Measurements from ENCODE around the gene RCC2.
"Not testable (repeated sequence)": the region's sequence is repeated elsewhere in the genome, so short reads cannot be mapped to it uniquely, and the experiment has no call there.

The RCC2 gene

DNA sequence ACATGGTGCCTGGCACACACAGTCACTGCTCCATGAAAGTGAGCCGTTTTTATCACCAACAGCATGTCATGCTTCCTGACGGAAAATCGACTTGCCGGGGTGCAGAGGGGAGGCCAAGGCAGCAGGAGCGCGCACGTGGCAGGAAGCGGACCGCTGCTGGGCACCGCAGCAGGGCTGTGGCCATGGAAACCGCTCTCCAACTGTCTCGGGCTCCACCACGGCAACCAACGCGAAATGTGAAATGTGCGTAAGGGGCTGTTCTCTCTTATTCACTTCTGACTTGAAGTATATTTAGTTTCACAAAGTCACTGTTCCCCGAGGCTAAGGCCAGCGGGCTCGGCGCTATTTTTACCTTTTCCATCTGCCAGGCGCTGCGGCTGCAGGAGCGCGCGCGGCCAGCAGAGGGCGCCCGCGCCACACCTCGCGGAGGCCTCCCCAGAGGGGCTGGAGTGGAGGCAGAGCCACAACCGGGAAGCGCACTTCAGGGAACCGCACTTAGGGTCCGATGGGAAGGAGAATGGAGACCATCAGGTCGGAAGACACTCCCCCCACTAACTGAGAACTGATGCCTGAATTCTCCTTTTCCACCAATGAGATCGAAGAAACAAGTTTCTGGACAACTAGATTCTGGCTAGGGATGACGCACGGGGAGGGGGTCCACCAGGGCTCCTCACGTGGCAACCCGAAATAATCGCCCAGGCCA, 19.7 kb downstream of the RCC2 start:
- peak; percentile 56 for DNase-seq (ENCODE audit: low read depth)

GRCh38 chr1:17416389-17416788, 23.1 kb downstream of the RCC2 start:
- no peak for DNase-seq (ENCODE audit: low read depth)

DNA sequence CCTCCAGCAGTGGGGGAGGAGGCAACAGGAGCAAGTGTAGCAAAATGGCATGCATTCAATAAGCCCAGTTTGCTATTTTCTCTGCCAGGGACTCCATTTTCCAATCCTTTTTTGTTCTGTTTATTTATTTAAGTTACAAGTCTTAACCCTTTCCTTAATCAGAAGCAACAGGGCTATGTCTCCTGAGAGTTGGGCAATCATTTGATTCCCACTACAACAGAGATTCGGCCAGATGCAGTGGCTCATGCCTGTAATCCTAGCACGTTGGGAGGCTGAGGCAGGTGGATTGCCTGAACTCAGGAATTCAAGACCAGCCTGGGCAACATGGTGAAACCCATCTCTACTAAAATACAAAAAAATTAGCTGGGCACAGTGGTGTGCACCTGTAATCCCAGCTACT, 25.5 kb downstream of the RCC2 start:
- DNase-seq (ENCODE audit: low read depth), result no peak

DNA sequence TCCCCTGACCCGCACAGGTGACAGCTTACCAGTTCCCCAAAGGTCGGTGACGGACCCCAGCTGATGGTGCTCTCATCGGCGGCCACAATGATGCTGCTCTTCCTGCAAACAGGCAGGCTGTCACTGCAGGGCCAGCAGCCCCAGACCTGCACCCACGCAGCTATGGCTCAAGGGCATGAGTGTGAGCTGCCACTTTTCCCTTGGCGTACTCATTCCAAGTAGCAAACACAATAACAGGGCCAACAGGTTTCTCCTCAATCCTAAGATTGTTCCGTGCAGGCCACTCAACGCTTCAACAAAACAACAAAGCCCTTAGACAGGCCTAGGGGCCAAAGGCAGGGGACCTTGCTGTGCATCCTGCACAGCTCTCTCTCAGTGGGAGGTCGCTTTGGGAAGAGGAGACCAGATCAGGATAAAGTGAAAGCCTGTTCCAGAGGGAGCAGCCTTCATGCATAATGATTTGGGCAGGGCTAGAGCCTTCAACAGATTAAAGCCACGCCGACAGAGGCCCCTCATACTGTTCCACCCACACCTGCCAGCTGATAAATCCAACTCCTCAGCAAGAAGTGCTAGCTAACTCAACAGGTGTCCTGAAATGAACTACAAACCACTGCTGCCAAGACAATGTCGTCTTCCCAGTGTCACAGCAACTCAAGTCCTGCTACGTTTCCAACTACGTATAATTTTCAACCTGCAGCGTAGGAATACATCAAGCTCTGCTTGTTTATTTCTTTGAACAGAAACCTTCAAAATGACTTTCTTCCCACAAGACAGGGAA, 27.2 kb downstream of the RCC2 start:
- no peak for DNase-seq (ENCODE audit: low read depth)

- DNase-seq (ENCODE audit: low read depth), result no peak
Observed at GRCh38 chr1:17409391-17409811, 30.1 kb downstream of the RCC2 start.

DNA sequence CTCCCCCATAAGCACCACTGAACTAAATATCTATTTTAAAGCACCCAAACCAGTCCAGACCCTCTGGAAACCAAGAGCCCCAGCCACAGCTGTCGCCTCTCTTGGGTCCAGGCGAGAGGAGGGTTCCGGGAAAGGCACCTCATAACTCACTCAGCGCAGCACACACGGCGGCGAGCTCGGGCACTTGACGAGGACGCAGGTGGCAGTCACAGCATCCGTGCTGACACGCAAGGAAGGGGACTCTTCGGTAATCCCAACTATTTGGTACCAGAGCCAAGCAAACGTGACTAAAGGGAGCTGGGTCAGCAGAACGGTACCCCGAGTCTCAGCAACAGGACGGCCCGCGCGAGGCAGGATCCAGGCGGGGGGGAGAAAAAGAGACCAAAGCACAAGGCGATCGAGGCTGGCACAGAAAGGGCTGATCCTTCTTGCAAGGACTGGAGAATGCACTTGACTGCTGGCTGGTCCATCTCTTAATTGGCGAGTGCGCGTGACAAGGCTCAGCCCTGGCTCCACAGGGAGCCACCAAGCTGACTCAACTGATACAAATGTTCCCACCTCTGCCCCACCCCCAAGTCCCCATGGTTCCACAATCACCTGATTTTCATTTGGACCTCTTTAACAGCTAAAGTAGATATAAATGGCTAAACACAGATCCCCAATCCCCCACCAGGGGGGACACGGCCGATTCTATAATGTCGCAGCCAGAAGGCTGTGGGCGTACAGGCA, 31.5 kb downstream of the RCC2 start:
- DNase-seq (ENCODE audit: low read depth), result not testable (repeated sequence)

DNA sequence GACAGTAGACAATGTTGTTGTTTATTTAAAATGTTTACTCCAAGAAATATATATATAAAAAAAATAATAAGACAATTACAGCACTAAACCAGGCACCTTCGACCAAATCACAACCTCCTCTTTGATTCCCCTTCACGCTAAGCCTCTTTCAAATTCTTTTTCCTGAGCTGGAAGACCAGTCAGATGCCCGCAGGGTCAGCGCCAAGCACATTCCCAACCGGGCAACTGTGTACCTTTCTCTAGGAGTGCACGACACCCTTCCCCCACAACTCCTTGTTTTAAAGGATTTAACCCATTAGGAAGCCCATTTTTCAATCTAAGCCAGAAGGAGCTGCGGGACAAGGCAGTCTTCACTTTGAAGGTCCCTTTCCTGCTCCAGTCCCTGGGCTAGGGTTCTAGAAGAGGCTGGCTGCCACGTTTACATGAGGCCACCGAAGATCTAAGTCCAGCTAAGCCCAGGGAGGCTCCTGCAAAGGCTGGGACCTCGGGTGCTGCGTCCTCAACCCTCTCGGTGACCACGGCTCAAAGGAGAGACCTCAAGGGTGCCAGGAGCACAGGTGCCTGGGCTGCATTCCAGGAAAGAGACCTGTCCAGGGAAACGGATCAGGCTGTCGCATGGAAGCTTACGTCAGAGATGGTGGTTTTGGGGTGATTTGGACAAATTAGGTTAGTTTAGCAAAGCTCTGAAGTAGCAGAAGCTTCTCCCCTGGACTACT, 32.6 kb downstream of the RCC2 start:
- not testable (repeated sequence) for DNase-seq (ENCODE audit: low read depth)

DNA sequence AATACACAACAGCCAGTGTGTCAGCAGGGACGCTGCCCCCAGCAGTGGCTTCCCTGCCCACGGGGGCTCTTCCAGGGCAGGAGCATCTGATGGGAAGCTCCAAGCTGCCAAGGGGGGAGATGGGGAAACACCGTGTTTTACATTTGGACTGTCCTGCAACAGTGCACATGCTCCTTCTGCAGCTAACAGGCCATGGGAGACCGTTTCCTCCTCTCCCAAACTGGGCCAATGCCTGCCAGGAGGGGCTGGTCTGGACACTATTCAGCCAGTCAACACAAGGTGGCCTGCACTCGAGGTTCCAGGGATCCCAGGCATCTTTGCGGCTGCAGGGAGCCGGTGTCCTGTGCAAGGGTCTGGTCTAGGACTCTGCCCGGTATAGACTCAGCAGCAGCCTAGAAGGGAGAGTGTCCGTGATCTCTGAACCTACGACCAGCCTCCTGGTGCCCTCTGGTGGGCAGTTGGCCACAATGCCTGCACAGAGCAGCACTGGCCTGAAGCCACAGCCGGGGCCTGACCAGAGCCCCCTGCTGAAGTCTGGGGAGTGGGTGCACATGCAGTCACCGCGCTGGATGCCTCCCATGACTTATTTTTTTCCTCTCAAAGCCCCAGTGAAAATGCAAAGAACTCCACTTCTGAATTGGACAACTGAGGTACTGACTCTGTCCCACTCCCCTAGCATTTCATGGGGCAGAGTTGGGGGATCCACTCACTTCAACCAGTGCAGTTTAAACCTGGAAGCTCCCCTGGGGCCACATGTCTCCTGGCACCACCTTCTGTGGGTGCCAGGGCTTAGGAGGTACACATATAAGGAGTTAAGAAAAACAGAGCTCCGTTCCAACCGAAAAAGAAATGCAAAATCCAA, 33.3 kb downstream of the RCC2 start:
- no peak for DNase-seq (ENCODE audit: low read depth)

DNA sequence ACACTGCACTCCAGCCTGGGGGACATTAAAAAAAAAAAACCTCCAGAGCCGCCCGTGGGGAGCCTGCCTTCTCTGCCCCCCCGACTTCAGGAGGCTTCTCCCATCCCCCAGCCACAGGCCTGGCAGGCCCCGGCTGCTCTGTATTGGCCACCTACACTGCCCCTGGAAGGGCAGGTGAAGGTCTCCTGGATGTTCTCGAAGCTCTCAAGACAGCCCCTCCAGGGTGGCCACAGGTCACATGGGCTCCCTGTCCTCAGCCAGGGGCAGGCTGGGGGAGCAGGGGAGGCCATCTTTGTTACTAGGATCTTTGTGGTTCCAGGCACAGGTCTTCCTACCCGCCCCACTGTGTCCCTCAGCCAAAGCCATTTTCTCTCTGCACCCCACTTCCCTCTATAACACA, 34.7 kb downstream of the RCC2 start:
- no peak for DNase-seq (ENCODE audit: low read depth)

- no peak for DNase-seq (ENCODE audit: low read depth)
Observed at GRCh38 chr1:17404034-17404684, 35.3 kb downstream of the RCC2 start.

DNA sequence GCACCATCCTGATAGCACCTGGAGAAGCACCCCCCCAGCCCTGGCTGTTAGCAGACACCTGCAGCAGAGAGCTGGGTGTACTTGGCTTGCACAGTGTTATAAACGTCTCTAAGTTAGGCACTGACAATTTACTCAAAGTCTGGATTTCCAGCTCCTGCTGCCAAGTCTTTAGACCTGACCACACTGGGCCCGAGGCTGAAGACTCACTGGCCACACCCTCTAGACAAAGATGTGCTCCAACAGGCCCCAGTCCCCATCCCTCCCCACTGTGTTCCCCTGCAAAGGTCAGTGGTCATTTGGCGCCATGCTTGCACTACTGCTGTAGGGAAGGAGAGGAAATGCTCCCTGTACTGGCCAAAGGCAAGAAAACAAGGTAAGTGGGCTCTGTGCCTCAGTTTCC, 36.4 kb downstream of the RCC2 start:
- DNase-seq (ENCODE audit: low read depth), result no peak

GRCh38 chr1:17401841-17402240, 37.6 kb downstream of the RCC2 start:
- DNase-seq (ENCODE audit: low read depth), result no peak

GRCh38 chr1:17400725-17401341, 38.6 kb downstream of the RCC2 start:
- no peak for DNase-seq (ENCODE audit: low read depth)

DNA sequence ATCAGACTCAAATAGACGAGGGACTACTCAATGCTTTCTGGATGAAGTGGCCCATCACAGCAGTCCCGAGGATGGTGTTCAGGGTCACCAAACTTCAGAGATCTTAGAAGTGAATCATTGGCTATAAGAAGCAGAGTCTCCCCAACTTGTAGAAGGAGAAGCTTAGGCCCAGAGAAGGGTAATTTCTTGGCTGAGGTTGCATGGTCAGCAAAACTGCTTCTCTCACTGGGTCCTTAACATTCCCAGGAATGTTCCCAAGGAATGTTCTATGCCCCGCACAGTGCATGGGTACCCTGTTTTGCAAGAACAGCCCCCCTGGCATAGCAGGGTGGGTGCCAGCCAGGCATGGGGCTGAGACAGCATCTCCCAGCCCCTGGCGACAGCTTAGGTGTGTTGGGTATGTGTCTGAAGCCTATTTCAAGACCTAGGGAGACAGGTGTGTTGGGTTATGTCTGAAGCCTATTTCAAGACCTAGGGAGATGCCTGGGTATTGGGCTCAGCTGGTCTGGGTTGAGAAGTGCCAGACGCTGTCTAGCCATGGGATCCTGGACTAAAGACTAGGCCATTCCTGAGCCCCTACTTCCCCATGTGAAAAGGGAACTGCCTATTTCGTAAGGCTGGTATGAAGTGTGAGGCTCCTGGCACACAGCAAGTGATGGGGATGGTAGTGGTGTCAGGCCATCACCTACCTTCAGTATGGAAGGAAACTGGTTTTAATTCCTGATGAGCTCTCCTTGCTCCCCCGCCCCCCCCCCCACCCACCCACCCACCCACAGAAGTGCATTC, 41.4 kb downstream of the RCC2 start:
- no peak for DNase-seq (ENCODE audit: low read depth)

- DNase-seq (ENCODE audit: low read depth), result no peak
Observed at GRCh38 chr1:17393230-17393629, 46.2 kb downstream of the RCC2 start.

DNA sequence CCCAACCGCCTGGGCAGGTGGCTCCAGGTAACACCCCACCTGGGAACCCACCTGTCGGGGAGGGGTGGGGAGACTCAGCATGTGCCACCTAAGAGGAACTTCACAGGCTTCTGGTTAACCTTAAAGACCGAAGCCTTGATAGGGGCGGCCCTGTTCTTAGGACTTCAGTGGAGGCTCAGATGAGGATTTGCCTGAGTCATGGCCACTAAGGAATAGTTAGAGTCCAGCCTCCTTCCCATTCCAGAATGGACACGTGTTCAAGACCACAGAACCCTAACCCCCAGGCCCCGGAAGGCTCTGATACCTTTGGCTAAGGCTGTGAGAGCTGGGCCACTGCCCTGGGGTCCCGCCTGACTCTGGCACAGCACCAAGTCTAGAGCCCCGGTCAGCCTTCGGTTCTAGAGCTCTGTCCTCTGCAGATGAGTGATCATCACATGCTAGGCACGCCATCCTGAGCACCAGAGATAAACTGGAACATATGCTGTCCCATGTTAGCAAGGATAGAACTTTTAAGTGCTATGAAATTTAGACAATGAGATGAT, 47.2 kb downstream of the RCC2 start:
- no peak for DNase-seq (ENCODE audit: low read depth)

- no peak for DNase-seq (ENCODE audit: low read depth)
Observed at GRCh38 chr1:17381161-17381560, 58.3 kb downstream of the RCC2 start.

GRCh38 chr1:17377325-17377953, 62.0 kb downstream of the RCC2 start:
- DNase-seq (ENCODE audit: low read depth), result no peak

- DNase-seq (ENCODE audit: low read depth), result no peak
Observed at GRCh38 chr1:17375651-17376050, 63.8 kb downstream of the RCC2 start.
